Coronary artery (tissue), 2 donors: ENCODE results near the gene TRIM10.
A peak's percentile ranks its signal among the peaks of the same experiment; 100 is the strongest.

ENCODE experiments used
- DNase-seq: peaks from one replicate; pipeline ENCODE4 v3.0.0-alpha.2; 2017; ENCODE audit warnings: low spot score
- H3K27ac ChIP-seq, 2 donors: fragments of 200-600 bp; sonication (generic); one replicate each; pipeline ENCODE4 v1.5.1; 2016 to 2019
- H3K4me3 ChIP-seq: fragments of 200-600 bp; sonication (generic); 2 replicates; pipeline ENCODE4 v1.5.1; 2016; ENCODE audit warnings: mild to moderate bottlenecking, moderate library complexity
- CTCF ChIP-seq: fragments of 200-600 bp; sonication (generic); IDR thresholded peaks from one replicate; pipeline ENCODE4 v1.5.1; 2019; ENCODE audit warnings: antibody characterized with exemption

Gene TRIM10

GRCh38 chr6:30111266-30111856 is 49.6 kb downstream of the TRIM10 start:
- no peak for DNase-seq
- H3K4me3 ChIP-seq: no peak overlapping the region
- no peak overlapping the region for H3K27ac ChIP-seq
- no peak for TF ChIP-seq CTCF

- Histone ChIP-seq H3K27ac (no peak overlapping the region), H3K4me3 (no peak overlapping the region)
- no peak for DNase-seq
- no peak for TF ChIP-seq CTCF
These were observed 56.4 kb downstream of the TRIM10 start for GRCh38 chr6:30104661-30105060.

- no peak overlapping the region for H3K27ac ChIP-seq
- peak overlapping the region; percentile 66 for H3K4me3 ChIP-seq
- no peak for DNase-seq
- TF ChIP-seq CTCF: no peak
These were observed 57.2 kb downstream of the TRIM10 start for GRCh38 chr6:30103872-30104179.

- peak; percentile 86 for DNase-seq
- peak overlapping the region in 1 of 2 donors; percentile 89 for H3K27ac ChIP-seq
- peak overlapping the region; percentile 66 for H3K4me3 ChIP-seq
- TF ChIP-seq CTCF: peak; percentile 90
These were observed 57.8 kb downstream of the TRIM10 start for GRCh38 chr6:30102970-30103871.

GRCh38 chr6:30102414-30102969 is 58.5 kb downstream of the TRIM10 start:
- Histone ChIP-seq H3K4me3 (peak overlapping the region; percentile 66), H3K27ac (peak overlapping the region; percentile 5 to 89)
- no peak for DNase-seq
- TF ChIP-seq CTCF: no peak
